GM23248 (cell line): ENCODE data around the gene RXFP4. TPM values are rescaled to one million over a fixed set of nuclear protein-coding genes. Genes with fewer than 3 reads are reported as not detected.
A peak's percentile ranks its signal among the peaks of the same experiment; 100 is the strongest.
"Not testable (repeated sequence)": the region's sequence is repeated elsewhere in the genome, so short reads cannot be mapped to it uniquely, and the experiment has no call there.

Experiments
- DNase-seq: peaks from one replicate; pipeline ENCODE4 v3.0.0-alpha.2; 2015
- H2AFZ ChIP-seq: fragments of 200-600 bp; sonication (generic); 2 replicates; pipeline ENCODE4 v1.6.1; 2016; ENCODE audit warnings: antibody characterized with exemption
- H3F3A ChIP-seq: fragments of 200-600 bp; sonication (generic); 2 replicates; pipeline ENCODE4 v1.6.1; 2016; ENCODE audit warnings: mild to moderate bottlenecking, antibody characterized with exemption, mixed run types; ENCODE audit not compliant: insufficient read depth
- H3K27ac ChIP-seq: fragments of 200-600 bp; sonication (generic); 2 replicates; pipeline ENCODE4 v1.5.1; 2016; ENCODE audit warnings: mild to moderate bottlenecking
- H3K27me3 ChIP-seq: fragments of 200-600 bp; sonication (generic); replicated peaks from 2 replicates; pipeline ENCODE4 v1.6.1; 2016; ENCODE audit warnings: mild to moderate bottlenecking; ENCODE audit not compliant: insufficient read depth
- H3K36me3 ChIP-seq: fragments of 200-600 bp; sonication (generic); 2 replicates; pipeline ENCODE4 v1.6.1; 2016; ENCODE audit warnings: low read depth, mild to moderate bottlenecking
- H3K4me1 ChIP-seq: fragments of 200-600 bp; sonication (generic); 2 replicates; pipeline ENCODE4 v1.6.1; 2016; ENCODE audit warnings: mild to moderate bottlenecking; ENCODE audit not compliant: insufficient read depth
- H3K4me2 ChIP-seq: fragments of 200-600 bp; sonication (generic); one replicate; pipeline ENCODE4 v1.6.1; 2016; ENCODE audit warnings: mild to moderate bottlenecking; ENCODE audit not compliant: unreplicated experiment
- H3K4me3 ChIP-seq: fragments of 200-600 bp; sonication (generic); 2 replicates; pipeline ENCODE4 v1.5.1; 2016; ENCODE audit warnings: mild to moderate bottlenecking
- H3K79me2 ChIP-seq: fragments of 200-600 bp; sonication (generic); 2 replicates; pipeline ENCODE4 v1.6.1; 2016; ENCODE audit warnings: mild to moderate bottlenecking; ENCODE audit not compliant: insufficient read depth
- H3K9ac ChIP-seq: fragments of 200-600 bp; sonication (generic); 2 replicates; pipeline ENCODE4 v1.6.1; 2016; ENCODE audit warnings: mild to moderate bottlenecking
- H3K9me2 ChIP-seq: fragments of 200-600 bp; sonication (generic); 2 replicates; pipeline ENCODE4 v1.6.1; 2016; ENCODE audit warnings: mixed run types, mild to moderate bottlenecking, moderate library complexity; ENCODE audit not compliant: insufficient read depth
- H3K9me3 ChIP-seq: fragments of 200-600 bp; sonication (generic); one replicate; pipeline ENCODE4 v1.6.1; 2017; ENCODE audit warnings: low read depth
- H4K20me1 ChIP-seq: fragments of 200-600 bp; sonication (generic); 2 replicates; pipeline ENCODE4 v1.6.0; 2016; ENCODE audit not compliant: insufficient read depth
- EZH2 ChIP-seq: fragments of 200-600 bp; sonication (generic); IDR thresholded peaks from 2 replicates; pipeline ENCODE4 v1.6.1; 2018; ENCODE audit warnings: antibody characterized with exemption, mild to moderate bottlenecking; ENCODE audit not compliant: insufficient read depth, poor library complexity, severe bottlenecking
- EZH2phosphoT487 ChIP-seq: fragments of 200-600 bp; sonication (generic); IDR thresholded peaks from 2 replicates; pipeline ENCODE4 v1.6.1; 2018; ENCODE audit warnings: antibody characterized with exemption, moderate library complexity, mild to moderate bottlenecking, low read depth; ENCODE audit not compliant: insufficient read depth
- WGBS, 2 experiments: methylation state at CpG; one replicate each; pipeline ENCODE4 v1.1.6; 2015 to 2017; ENCODE audit warnings: low lambda C conversion rate in 2 of 2, low coverage in 1 of 2; ENCODE audit errors: missing lambda C conversion rate in 2 of 2; 5-methylcytosine and 5-hydroxymethylcytosine counted together
- in situ Hi-C: fragments of 300-500 bp; cut with MboI; formaldehyde crosslinking; loops from 2 replicates; pipeline ENCODE4 v1.15.0; 2020
- polyA plus RNA-seq: library from polyadenylated mRNA; unstranded; fragments of >200 nt; fragmentation: Nextera tagmentation; extraction: Ambion mirVana; gene quantifications from 2 replicates; pipeline ENCODE4 v1.2.1, GENCODE V29; 2016
- total RNA-seq: library from RNA; depleted of rRNA; stranded (reverse); fragments of >200 nt; shearing (Covaris generic); gene quantifications from 2 replicates; pipeline ENCODE4 v1.2.3, GENCODE V29; 2014; rRNA removed

RXFP4 gene
- not detected in 2 replicates for total RNA-seq
- polyA plus RNA-seq, result 0.20 and 0.39 TPM in 2 replicates

- H3K36me3 ChIP-seq, result peaks cover 6% of the 10 kb centered on the region
- no peak for TF ChIP-seq EZH2phosphoT487
- H3K4me2 ChIP-seq, result no peak within 1 kb of the TSS
- no peak within 1 kb of the TSS; the same call in 1 of the 2 replicates for H3K9ac ChIP-seq
- peaks cover 11% of the 10 kb centered on the region for H3K4me1 ChIP-seq
- peak; percentile 37 for DNase-seq
- no peaks in the 10 kb centered on the region for H3K79me2 ChIP-seq
- H3K9me2 ChIP-seq, result no peaks in the 10 kb centered on the region
- peaks cover 27% of the 10 kb centered on the region for H3F3A ChIP-seq
- peak within 1 kb of the TSS; percentile 23 for H3K27ac ChIP-seq
- no peaks in the 10 kb centered on the region for H4K20me1 ChIP-seq
- H3K9me3 ChIP-seq, result no peaks in the 10 kb centered on the region
- 70 to 71% methylated on average over 11 of the region's 11 CpGs for WGBS, 2 experiments
- no peaks in the 10 kb centered on the region for H3K27me3 ChIP-seq
- H3K4me3 ChIP-seq, result no peak within 1 kb of the TSS
- H2AFZ ChIP-seq, result peak within 1 kb of the TSS; percentile 39; the same call in 1 of the 2 replicates
- in situ Hi-C loops, result no loop called here
Observed at GRCh38 chr1:155940993-155941844, at the start of gene RXFP4. Gene RXFP4 (plus strand): TSS chr1:155941638. CDS start chr1:155941710, 72 bp downstream.

GRCh38 chr1:155892796-155893195 is 48.6 kb upstream of the RXFP4 start:
- in situ Hi-C loops, result no loop called here
- no peaks in the 10 kb centered on the region for H4K20me1 ChIP-seq
- H2AFZ ChIP-seq, result peak overlapping the region; percentile 45
- H3K9me3 ChIP-seq, result no peaks in the 10 kb centered on the region
- peak overlapping the region; percentile 54 for H3K4me3 ChIP-seq
- H3F3A ChIP-seq, result peaks cover 60% of the 10 kb centered on the region
- no peaks in the 10 kb centered on the region for H3K79me2 ChIP-seq
- TF ChIP-seq EZH2phosphoT487 (no peak), EZH2 (no peak)
- 0 to 1% methylated on average over 3 of the region's 3 CpGs for WGBS, 2 experiments
- H3K4me1 ChIP-seq, result peaks cover 37% of the 10 kb centered on the region
- H3K36me3 ChIP-seq, result 0 out of 2 replicates have a peak, but pooled peaks cover 10% of the 10 kb centered on the region
- peak overlapping the region; percentile 69 for H3K4me2 ChIP-seq
- no peaks in the 10 kb centered on the region for H3K27me3 ChIP-seq
- peak; percentile 83 for DNase-seq
- H3K9ac ChIP-seq, result peak overlapping the region; percentile 73
- H3K9me2 ChIP-seq, result no peaks in the 10 kb centered on the region
- H3K27ac ChIP-seq, result peak overlapping the region; percentile 94

- H2AFZ ChIP-seq, result peak overlapping the region; percentile 45
- peaks cover 64% of the 10 kb centered on the region for H3F3A ChIP-seq
- 0 out of 2 replicates have a peak, but pooled peaks cover 15% of the 10 kb centered on the region for H3K36me3 ChIP-seq
- peaks cover 1% of the 10 kb centered on the region; the same call in 1 of the 2 replicates for H3K79me2 ChIP-seq
- TF ChIP-seq EZH2phosphoT487 (no peak), EZH2 (no peak)
- peak overlapping the region; percentile 94 for H3K27ac ChIP-seq
- no peaks in the 10 kb centered on the region for H3K27me3 ChIP-seq
- H3K9ac ChIP-seq, result peak overlapping the region; percentile 73
- no peaks in the 10 kb centered on the region for H3K9me2 ChIP-seq
- in situ Hi-C loops, result no loop called here
- H3K4me2 ChIP-seq, result peak overlapping the region; percentile 69
- peak overlapping the region; percentile 54 for H3K4me3 ChIP-seq
- peaks cover 36% of the 10 kb centered on the region for H3K4me1 ChIP-seq
- no peaks in the 10 kb centered on the region for H3K9me3 ChIP-seq
- H4K20me1 ChIP-seq, result no peaks in the 10 kb centered on the region
- DNase-seq, result peak; percentile 93
- WGBS, 2 experiments, result 39 to 41% methylated on average over 10 of the region's 10 CpGs
Observed at GRCh38 chr1:155893389-155894142, 47.9 kb upstream of the RXFP4 start.

GRCh38 chr1:155895617-155896016 is 45.8 kb upstream of the RXFP4 start:
- H3K27me3 ChIP-seq, H3K9me3 ChIP-seq, DNase-seq, H3K4me3 ChIP-seq, H3K4me2 ChIP-seq, H3K9me2 ChIP-seq, H2AFZ ChIP-seq, H4K20me1 ChIP-seq, H3K9ac ChIP-seq, in situ Hi-C loops: not testable (repeated sequence)
- Histone ChIP-seq H3K4me1 (peaks cover 21% of the 10 kb centered on the region), H3K27ac (peak overlapping the region; percentile 9; the same call in 1 of the 2 replicates), H3K79me2 (peaks cover 22% of the 10 kb centered on the region), H3K36me3 (peaks cover 35% of the 10 kb centered on the region), H3F3A (peaks cover 66% of the 10 kb centered on the region)
- 88 to 93% methylated on average over 6 of the region's 6 CpGs for WGBS, 2 experiments

- in situ Hi-C loops, H3K9me2 ChIP-seq, DNase-seq, H3K27ac ChIP-seq, H4K20me1 ChIP-seq, H3K4me2 ChIP-seq, H3K4me3 ChIP-seq, H3K27me3 ChIP-seq, H3K9ac ChIP-seq, H2AFZ ChIP-seq, H3K9me3 ChIP-seq: not testable (repeated sequence)
- Histone ChIP-seq H3K4me1 (peaks cover 20% of the 10 kb centered on the region), H3K79me2 (peaks cover 29% of the 10 kb centered on the region), H3K36me3 (peaks cover 43% of the 10 kb centered on the region), H3F3A (peaks cover 68% of the 10 kb centered on the region)
- 87 to 88% methylated on average over 8 of the region's 8 CpGs for WGBS, 2 experiments
Observed at GRCh38 chr1:155896476-155896875, 45.0 kb upstream of the RXFP4 start.
